ENCODE measurements around the gene KIF16B.

- 0 out of 2 replicates have a peak, but pooled peaks have one; percentile 19 for TF ChIP-seq CTCF (conservative IDR thresholded peaks at IDR 0.05; ENCODE audit: low read depth, low read length)
- TF ChIP-seq EZH2 (IDR thresholded peaks at IDR 0.05; ENCODE audit: low read length, unreplicated experiment) = no peak
- TF ChIP-seq EZH2phosphoT487 (IDR thresholded peaks at IDR 0.05; ENCODE audit: borderline replicate concordance, low read length) = no peak
Observed at GRCh38 chr20:16368645-16369292, 204.5 kb downstream of the KIF16B start.

All from PC-3 (cell line).